Urothelium cell line (cell line): ENCODE data around the gene ZBTB12.

ENCODE experiments used
- DNase-seq: peaks from one replicate; pipeline ENCODE4 v3.0.0; 2011; ENCODE audit warnings: low spot score, mixed read lengths
- FAIRE-seq: peaks from 2 replicates; lab custom pipeline; 2011; peaks lifted over from hg19 to GRCh38; lab: Jason Lieb, UNC

Gene ZBTB12

GRCh38 chr6:31898383-31899011 lies 3.4 kb downstream of the ZBTB12 start:
- no peak for FAIRE-seq
- DNase-seq, result peak; percentile 67

- FAIRE-seq, result no peak
- peak; percentile 92 for DNase-seq
These were observed 4.1 kb downstream of the ZBTB12 start, which contains the start of gene EHMT2 for GRCh38 chr6:31897612-31898382. TSS of gene EHMT2 (minus strand) at chr6:31897698. CDS start at chr6:31897677, 21 bp downstream.

- peak; percentile 34 for DNase-seq
- FAIRE-seq, result no peak
These were observed 4.9 kb downstream of the ZBTB12 start for GRCh38 chr6:31896856-31897611.

- FAIRE-seq (no peak), DNase-seq (no peak)
These were observed 5.4 kb downstream of the ZBTB12 start for GRCh38 chr6:31896493-31896855.

- no peak for FAIRE-seq
- DNase-seq, result no peak
These were observed 9.1 kb downstream of the ZBTB12 start for GRCh38 chr6:31892821-31893220.

- no peak for DNase-seq
- FAIRE-seq, result no peak
These were observed 12.4 kb downstream of the ZBTB12 start for GRCh38 chr6:31889331-31889972.

GRCh38 chr6:31888276-31889258 lies 13.3 kb downstream of the ZBTB12 start:
- peak; percentile 37 for DNase-seq
- no peak for FAIRE-seq

GRCh38 chr6:31887173-31888007 lies 14.5 kb downstream of the ZBTB12 start:
- no peak for DNase-seq
- FAIRE-seq, result no peak

GRCh38 chr6:31886541-31886991 lies 15.3 kb downstream of the ZBTB12 start:
- no peak for DNase-seq
- no peak for FAIRE-seq

- FAIRE-seq (no peak), DNase-seq (no peak)
These were observed 17.3 kb downstream of the ZBTB12 start for GRCh38 chr6:31884528-31885035.

GRCh38 chr6:31883676-31884075 lies 18.2 kb downstream of the ZBTB12 start:
- no peak for FAIRE-seq
- no peak for DNase-seq

- FAIRE-seq (peak; percentile 42), DNase-seq (no peak)
These were observed 19.5 kb downstream of the ZBTB12 start for GRCh38 chr6:31882344-31882743.

GRCh38 chr6:31881136-31881859 lies 20.6 kb downstream of the ZBTB12 start:
- DNase-seq (no peak), FAIRE-seq (no peak)

GRCh38 chr6:31880616-31881015 lies 21.3 kb downstream of the ZBTB12 start:
- no peak for DNase-seq
- no peak for FAIRE-seq

- no peak for DNase-seq
- FAIRE-seq, result no peak
These were observed 22.0 kb downstream of the ZBTB12 start for GRCh38 chr6:31879901-31880300.

- FAIRE-seq (no peak), DNase-seq (no peak)
These were observed 22.7 kb downstream of the ZBTB12 start for GRCh38 chr6:31879143-31879542.

- DNase-seq, result no peak
- FAIRE-seq, result no peak
These were observed 23.2 kb downstream of the ZBTB12 start, which contains the start of gene SLC44A4 for GRCh38 chr6:31878726-31879125. TSS of gene SLC44A4 (minus strand) at chr6:31878997. CDS start at chr6:31878980, 17 bp downstream.

- DNase-seq (no peak), FAIRE-seq (no peak)
These were observed 23.7 kb downstream of the ZBTB12 start for GRCh38 chr6:31878222-31878621.
